Neuron (in vitro differentiated cells): ENCODE data around the gene GLT8D2.

Experiments used
- H2AFZ ChIP-seq: one replicate; pipeline ENCODE4 v1.6.1; 2013; ENCODE audit warnings: low read depth, mild to moderate bottlenecking, inconsistent platforms, low read length, moderate library complexity
- H3K27me3 ChIP-seq: one replicate; pipeline ENCODE4 v1.6.1; 2013; ENCODE audit warnings: low read length; ENCODE audit not compliant: insufficient read depth
- H3K36me3 ChIP-seq: one replicate; pipeline ENCODE4 v1.6.1; 2013; ENCODE audit warnings: low read length; ENCODE audit not compliant: insufficient read depth
- H3K4me1 ChIP-seq: one replicate; pipeline ENCODE4 v1.6.1; 2013; ENCODE audit warnings: low read length; ENCODE audit not compliant: insufficient read depth
- H3K4me3 ChIP-seq: 2 replicates; pipeline ENCODE4 v1.5.1; 2013; ENCODE audit warnings: mild to moderate bottlenecking, low read length, moderate library complexity
- H3K9me3 ChIP-seq: one replicate; pipeline ENCODE4 v1.6.1; 2013; ENCODE audit warnings: low read length

The GLT8D2 gene

DNA sequence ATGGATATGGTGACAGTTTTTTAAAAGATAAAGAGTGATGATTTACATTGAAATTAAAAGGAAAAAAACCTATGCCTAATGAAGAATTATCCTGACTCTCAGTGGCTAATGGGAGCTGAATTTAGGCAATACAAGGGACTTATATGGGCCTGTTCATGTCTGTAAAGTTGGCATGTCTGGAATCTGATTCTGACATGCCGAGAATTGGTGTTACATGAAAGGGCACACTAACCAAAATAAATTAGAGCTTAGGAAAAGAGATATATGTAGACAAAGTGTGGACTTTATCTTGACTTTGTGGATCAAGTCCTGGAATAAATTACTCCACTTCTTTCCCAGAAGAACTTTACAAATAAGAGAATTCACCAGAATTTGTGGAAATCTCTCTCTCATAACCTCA is 83.3 kb downstream of the GLT8D2 start:
- peak overlapping the region; percentile 74 for H3K4me3 ChIP-seq
- peaks cover 20% of the 10 kb centered on the region for H3K4me1 ChIP-seq
- peaks cover 14% of the 10 kb centered on the region for H3K36me3 ChIP-seq

DNA sequence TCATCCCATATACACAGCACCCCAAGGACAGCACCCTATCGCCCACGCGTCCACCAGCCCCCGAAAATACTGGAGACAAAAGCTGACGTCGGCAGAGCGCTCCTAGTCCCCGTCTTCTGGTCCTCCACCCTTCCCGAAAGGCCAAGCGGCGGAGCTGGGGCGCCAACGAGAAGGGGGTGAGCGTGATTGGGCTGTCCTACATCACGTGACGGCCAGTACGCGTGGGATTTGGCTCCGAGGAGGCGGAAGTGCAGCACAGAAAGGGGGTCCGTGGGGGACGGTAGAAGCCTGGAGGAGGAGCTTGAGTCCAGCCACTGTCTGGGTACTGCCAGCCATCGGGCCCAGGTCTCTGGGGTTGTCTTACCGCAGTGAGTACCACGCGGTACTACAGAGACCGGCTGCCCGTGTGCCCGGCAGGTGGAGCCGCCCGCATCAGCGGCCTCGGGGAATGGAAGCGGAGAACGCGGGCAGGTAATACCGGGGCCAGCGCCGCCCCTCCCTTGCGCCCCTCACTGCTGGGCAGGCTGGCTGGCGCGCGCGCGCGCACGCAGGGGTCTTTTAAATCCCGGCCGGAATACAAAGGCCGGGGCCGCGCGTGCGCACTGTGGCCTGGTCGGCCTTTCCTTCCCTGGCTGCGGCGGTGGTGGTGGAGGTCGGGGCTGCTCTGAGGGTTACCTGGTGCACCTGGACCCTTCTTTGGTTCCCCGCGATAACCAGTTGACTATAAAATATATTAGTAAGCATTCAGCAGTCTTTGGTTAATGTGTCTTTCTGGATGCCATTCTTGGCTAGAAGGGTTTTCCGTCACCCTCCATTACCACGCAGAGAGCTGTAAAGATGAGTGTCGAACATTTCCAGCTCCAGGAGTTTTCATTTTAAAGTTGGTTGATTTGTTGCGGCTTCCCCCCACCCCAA is 84.1 kb downstream of the GLT8D2 start, which contains the start of gene TDG:
TDG (plus strand) TSS at position 283 of the 915 bp plus-strand sequence; CDS start at position 449, 166 bp downstream.
- Histone ChIP-seq H3K4me3 (peak within 1 kb of the TSS; percentile 74), H3K4me1 (peaks cover 20% of the 10 kb centered on the region), H3K9me3 (no peaks in the 10 kb centered on the region), H3K36me3 (peaks cover 14% of the 10 kb centered on the region), H2AFZ (peak within 1 kb of the TSS; percentile 48), H3K27me3 (no peaks in the 10 kb centered on the region)

More for the DNA sequence above, 83.3 kb downstream of the GLT8D2 start:
- no peaks in the 10 kb centered on the region for H3K9me3 ChIP-seq
- no peaks in the 10 kb centered on the region for H3K27me3 ChIP-seq
- H2AFZ ChIP-seq, result peak overlapping the region; percentile 48

DNA sequence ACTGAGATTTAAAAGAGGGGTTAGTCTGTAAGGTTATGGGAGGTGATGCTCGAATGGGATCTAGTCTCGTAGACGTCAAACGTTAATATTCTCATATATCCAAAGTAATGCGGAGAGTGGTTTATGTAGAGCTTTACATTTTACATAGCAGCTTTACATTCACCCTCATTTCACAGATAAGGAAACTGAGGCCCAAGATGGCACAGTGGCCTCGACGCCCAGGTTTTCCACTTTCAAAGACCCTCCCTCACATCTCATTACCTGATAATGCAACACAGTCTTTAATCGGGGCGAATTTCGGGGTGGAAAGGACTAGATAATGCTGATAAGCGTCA is 84.8 kb downstream of the GLT8D2 start:
- no peaks in the 10 kb centered on the region for H3K9me3 ChIP-seq
- H2AFZ ChIP-seq, result peak overlapping the region; percentile 46
- peaks cover 20% of the 10 kb centered on the region for H3K4me1 ChIP-seq
- H3K36me3 ChIP-seq, result peaks cover 14% of the 10 kb centered on the region
- no peaks in the 10 kb centered on the region for H3K27me3 ChIP-seq
- peak overlapping the region; percentile 74 for H3K4me3 ChIP-seq

DNA sequence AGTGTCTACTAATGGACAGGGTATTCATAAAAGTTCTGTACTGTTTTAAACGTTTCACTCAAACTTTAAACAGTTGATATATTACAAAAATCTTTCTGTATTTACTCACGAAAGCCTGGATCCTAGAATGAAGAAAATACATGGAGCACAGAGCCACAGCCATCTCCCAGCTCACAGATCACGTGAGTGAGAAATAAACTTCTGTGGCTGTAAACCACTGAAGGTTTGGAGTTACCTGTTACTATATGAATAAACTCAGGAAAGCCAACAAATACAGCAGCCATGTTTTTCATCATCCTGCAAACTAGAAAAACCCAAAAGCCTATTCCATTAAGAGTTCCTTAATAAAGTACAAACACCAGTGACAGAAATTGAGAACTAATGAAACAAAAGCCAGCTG is 85.2 kb downstream of the GLT8D2 start:
- H3K27me3 ChIP-seq, result no peaks in the 10 kb centered on the region
- H2AFZ ChIP-seq, result peak overlapping the region; percentile 46
- no peaks in the 10 kb centered on the region for H3K9me3 ChIP-seq
- peak overlapping the region; percentile 74 for H3K4me3 ChIP-seq
- H3K4me1 ChIP-seq, result peaks cover 20% of the 10 kb centered on the region
- H3K36me3 ChIP-seq, result peaks cover 14% of the 10 kb centered on the region

DNA sequence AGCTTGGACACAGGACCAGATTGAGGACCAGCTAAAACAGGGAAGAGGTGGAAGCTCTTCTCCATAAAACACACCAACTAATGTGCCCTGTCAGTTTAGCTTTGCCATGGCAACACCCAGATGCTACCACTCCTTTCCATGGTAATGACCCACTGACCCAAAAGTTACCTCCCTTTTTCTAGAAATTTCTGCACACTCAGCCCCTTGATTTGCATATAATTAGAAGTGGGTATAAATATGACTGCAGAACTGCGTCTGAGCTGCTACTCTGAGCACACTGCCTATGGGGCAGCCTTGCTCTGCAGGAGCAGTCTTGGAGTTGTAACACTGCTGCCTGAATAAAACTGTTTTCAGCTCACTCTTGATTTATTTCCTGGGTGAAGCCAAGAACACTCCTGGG is 87.5 kb downstream of the GLT8D2 start:
- Histone ChIP-seq H2AFZ (no peak overlapping the region), H3K4me1 (peaks cover 20% of the 10 kb centered on the region), H3K27me3 (no peaks in the 10 kb centered on the region), H3K4me3 (no peak overlapping the region), H3K9me3 (no peaks in the 10 kb centered on the region), H3K36me3 (no peaks in the 10 kb centered on the region)

DNA sequence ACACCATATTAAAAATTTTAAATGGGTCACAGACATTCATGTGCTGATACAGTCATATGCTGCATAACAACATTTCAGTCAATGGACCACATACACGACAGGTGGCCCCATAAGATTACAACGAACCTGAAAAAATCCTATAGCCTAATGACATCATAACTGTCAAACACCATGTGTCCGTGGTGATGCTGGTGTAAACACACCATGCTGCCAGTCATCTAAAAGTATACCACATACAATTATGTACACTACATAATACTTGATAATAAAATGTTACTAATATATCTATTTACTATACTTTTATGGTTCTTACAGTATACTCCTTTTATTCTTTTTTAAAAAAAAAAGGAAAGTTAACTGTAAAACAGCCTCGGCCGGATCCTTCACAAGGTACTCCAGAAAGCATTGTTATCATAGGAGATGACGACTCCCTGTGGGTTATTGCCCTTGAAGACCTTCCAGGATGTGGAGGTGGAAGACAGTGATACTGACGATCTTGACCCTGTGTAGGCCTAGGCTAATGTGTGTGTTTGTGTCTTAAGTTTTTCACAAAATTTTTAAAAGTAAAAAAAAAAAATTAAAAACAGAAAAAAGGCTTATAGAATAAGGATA is 89.3 kb downstream of the GLT8D2 start:
- H3K4me3 ChIP-seq, result no peak overlapping the region
- no peaks in the 10 kb centered on the region for H3K36me3 ChIP-seq
- no peak overlapping the region for H2AFZ ChIP-seq
- H3K4me1 ChIP-seq, result peaks cover 22% of the 10 kb centered on the region
- no peaks in the 10 kb centered on the region for H3K27me3 ChIP-seq
- no peaks in the 10 kb centered on the region for H3K9me3 ChIP-seq

DNA sequence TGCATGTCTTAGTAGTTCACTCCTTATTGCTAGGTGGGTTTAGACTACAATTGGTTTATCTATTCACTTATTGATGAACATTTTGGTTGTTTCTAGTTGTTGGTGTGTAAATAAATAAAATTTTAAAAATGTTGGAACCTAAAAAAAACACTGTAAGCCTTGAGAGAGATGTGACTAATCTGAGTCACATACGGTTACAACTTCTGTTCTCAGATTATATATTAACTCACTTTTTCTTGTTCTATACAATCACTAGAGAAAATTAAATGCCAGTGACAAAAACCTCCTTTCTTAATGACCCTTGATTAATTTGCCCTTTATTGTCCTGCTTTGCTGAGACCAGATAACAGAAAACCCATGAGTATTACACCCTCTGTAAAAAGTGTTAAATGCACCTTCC is 91.4 kb downstream of the GLT8D2 start:
- Histone ChIP-seq H3K36me3 (peaks cover 11% of the 10 kb centered on the region), H3K9me3 (no peaks in the 10 kb centered on the region), H3K4me1 (peaks cover 9% of the 10 kb centered on the region), H3K4me3 (no peak overlapping the region), H3K27me3 (no peaks in the 10 kb centered on the region), H2AFZ (no peak overlapping the region)

DNA sequence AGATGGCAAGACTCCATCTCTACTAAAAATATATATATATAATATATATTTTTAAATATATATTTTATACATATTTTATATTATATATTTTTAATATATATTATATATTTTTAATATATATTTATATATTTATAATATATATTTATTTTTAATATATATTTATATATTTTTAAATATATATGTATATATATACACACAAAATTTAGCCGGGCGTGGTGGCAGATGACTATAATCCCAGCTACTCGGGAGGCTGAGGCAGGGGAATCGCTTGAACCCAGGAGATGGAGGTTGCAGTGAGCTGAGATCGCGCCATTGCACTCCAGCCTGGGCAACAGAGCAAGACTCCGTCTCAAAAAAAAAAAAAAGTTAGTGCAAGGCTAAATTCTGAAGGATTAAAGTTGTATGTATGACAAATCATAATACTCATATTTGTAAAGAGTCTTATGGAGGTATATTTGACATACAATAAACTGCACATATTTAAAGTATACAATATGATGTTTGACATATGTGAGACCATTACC is 92.1 kb downstream of the GLT8D2 start:
- H2AFZ ChIP-seq, result no peak overlapping the region
- peak overlapping the region; percentile 82 for H3K4me3 ChIP-seq
- H3K27me3 ChIP-seq, result no peaks in the 10 kb centered on the region
- H3K4me1 ChIP-seq, result peaks cover 8% of the 10 kb centered on the region
- H3K9me3 ChIP-seq, result no peaks in the 10 kb centered on the region
- peaks cover 18% of the 10 kb centered on the region for H3K36me3 ChIP-seq

DNA sequence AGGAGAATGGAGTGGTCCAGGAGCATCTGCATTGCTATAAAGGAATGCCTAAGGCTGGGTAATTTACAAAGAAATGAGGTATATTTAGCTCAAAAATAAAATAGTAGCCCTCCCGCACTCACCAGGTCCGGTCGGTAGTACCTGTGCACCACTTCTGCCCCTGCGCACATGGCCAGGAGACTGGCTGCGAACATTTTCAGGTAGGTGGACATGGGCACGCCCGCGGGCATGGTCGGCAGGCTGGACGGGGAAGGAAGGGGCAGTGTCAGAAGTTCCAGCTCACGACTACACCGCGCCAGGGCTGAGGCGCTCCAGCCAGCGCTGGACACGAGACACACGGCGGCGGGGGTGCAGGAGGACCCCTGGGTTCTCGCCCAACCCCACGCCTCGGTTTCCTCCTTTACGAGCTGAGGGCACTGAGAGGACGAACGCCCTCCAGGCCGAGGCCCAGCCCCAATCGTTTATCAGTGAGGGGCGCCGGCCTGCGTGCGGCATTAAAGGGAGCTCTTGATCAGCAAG is 93.4 kb downstream of the GLT8D2 start:
- Histone ChIP-seq H3K9me3 (no peaks in the 10 kb centered on the region), H3K36me3 (peaks cover 32% of the 10 kb centered on the region)

DNA sequence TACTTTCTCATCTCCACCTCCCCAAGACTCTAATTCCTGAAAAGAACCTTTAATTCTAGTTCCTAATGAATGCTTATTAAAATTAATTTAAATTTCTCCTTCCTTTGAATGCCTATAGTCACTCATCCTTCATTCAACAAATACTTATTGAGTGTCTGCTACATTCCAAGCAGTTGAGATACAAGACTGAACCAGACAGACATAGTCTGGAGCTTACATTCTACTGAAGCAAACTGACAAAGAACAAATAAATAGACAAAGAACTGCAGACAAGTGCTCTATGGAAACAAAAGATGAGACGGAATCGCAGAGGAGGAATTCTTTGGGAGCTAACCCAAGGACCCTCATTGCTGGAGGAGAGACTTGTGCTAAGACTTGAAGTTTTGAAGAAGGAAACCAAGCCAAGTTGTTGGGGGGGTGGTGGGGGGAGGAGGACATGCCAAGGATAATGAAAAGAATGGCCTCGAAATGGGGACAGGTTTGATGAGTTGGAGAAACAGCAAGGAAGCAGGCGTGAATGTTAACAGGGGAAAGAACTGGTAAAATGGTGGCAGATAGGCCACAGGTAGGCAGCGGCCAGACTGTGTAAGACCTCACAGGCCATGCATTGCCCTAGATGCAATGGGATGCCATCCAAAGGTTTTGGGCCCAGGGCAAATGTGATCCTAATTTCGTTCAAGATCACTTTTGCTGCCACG is 94.0 kb downstream of the GLT8D2 start:
- H3K9me3 ChIP-seq, result no peaks in the 10 kb centered on the region
- H3K4me3 ChIP-seq, result peak overlapping the region; percentile 82
- H3K4me1 ChIP-seq, result peaks cover 8% of the 10 kb centered on the region
- H3K27me3 ChIP-seq, result no peaks in the 10 kb centered on the region
- H3K36me3 ChIP-seq, result peaks cover 38% of the 10 kb centered on the region
- H2AFZ ChIP-seq, result no peak overlapping the region

More for the DNA sequence above, 93.4 kb downstream of the GLT8D2 start:
- Histone ChIP-seq H3K4me1 (peaks cover 8% of the 10 kb centered on the region), H3K4me3 (peak overlapping the region; percentile 82), H3K27me3 (no peaks in the 10 kb centered on the region), H2AFZ (peak overlapping the region; percentile 83)

DNA sequence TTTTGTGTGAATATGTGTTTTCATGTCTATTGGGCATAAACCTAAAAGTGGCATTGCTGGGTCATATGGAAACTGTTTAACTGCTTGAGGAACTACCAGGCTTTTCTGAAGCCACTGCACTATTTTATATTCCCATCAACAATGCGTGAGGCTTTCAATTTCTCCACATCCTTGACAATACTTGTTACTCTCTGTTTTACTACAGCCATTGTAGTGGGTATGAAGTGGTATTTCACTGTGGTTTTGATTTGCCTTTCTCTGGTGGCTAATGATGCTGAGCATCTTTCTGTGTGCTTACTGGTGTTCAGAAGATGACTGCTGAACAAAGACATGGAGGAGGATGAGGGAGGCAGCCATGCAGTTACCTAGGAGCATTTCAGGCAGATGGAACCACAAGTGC is 97.5 kb downstream of the GLT8D2 start:
- H3K36me3 ChIP-seq, result peaks cover 68% of the 10 kb centered on the region
- H3K4me1 ChIP-seq, result peaks cover 8% of the 10 kb centered on the region

DNA sequence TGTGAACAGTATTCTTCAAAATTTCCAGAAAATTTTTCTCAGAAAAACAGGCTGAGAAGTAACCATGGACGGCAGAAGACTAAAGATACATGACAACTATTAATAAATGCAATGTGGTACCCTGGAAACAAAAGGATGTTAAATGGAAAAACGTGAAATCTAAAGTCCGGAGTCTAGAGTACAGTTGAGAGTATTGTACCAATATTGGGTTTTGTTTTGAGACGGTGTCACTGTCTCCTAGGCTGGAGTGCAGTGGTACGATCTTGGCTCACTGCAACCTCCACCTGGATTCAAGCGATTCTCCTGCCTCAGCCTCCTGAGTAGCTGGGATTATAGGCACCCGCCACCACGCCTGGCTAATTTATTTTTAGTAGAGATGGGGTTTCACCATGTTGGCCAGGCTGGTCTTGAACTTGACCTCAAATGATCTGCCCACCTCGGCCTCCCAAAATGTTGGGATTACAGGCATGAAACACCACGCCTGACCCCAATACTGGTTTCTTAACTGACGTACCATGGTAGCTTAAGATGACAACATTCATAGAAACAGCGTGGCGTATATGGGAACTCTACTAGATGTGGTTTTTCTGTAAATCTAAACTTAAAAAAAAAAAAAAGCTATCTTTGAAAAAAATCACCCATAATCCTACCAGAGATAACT is 101.1 kb downstream of the GLT8D2 start:
- Histone ChIP-seq H3K36me3 (peaks cover 95% of the 10 kb centered on the region), H3K9me3 (no peaks in the 10 kb centered on the region), H2AFZ (no peak overlapping the region), H3K4me1 (no peaks in the 10 kb centered on the region), H3K27me3 (no peaks in the 10 kb centered on the region), H3K4me3 (no peak overlapping the region)

More for the DNA sequence above, 97.5 kb downstream of the GLT8D2 start:
- Histone ChIP-seq H3K9me3 (no peaks in the 10 kb centered on the region), H3K27me3 (no peaks in the 10 kb centered on the region), H2AFZ (no peak overlapping the region), H3K4me3 (no peak overlapping the region)
